Ishikawa (cell line): ENCODE data around the gene PLXNA4.

ENCODE experiments used
- CEBPB ChIP-seq: IDR thresholded peaks from 2 replicates; pipeline ENCODE4 v1.6.1; 2012
- CREB1 ChIP-seq: IDR thresholded peaks from 2 replicates; pipeline ENCODE4 v1.6.1; 2012; ENCODE audit warnings: low read depth
- EGR1 ChIP-seq: IDR thresholded peaks from 2 replicates; pipeline ENCODE4 v1.6.1; 2012
- EP300 ChIP-seq: IDR thresholded peaks from 2 replicates; pipeline ENCODE4 v1.6.1; 2012; ENCODE audit warnings: borderline replicate concordance
- FOXM1 ChIP-seq: IDR thresholded peaks from 2 replicates; pipeline ENCODE4 v1.6.1; 2012; ENCODE audit warnings: low read depth, borderline replicate concordance
- NFIC ChIP-seq: IDR thresholded peaks from 2 replicates; pipeline ENCODE4 v1.6.1; 2012
- RAD21 ChIP-seq: IDR thresholded peaks from 2 replicates; pipeline ENCODE4 v1.6.1; 2012; ENCODE audit warnings: low read depth
- TAF1 ChIP-seq: IDR thresholded peaks from 2 replicates; pipeline ENCODE4 v1.6.1; 2012; ENCODE audit warnings: low read depth, mild to moderate bottlenecking
- TCF12 ChIP-seq: IDR thresholded peaks from 2 replicates; pipeline ENCODE4 v1.6.1; 2012; ENCODE audit warnings: low read depth
- TEAD4 ChIP-seq: IDR thresholded peaks from 2 replicates; pipeline ENCODE4 v1.6.1; 2012
- YY1 ChIP-seq: IDR thresholded peaks from 2 replicates; pipeline ENCODE4 v1.6.1; 2012; ENCODE audit warnings: low read depth
- ZBTB7A ChIP-seq: IDR thresholded peaks from 2 replicates; pipeline ENCODE4 v1.6.1; 2012; ENCODE audit warnings: low read depth
- TF ChIP-seq, protein P1 (sequence below): IDR thresholded peaks from 2 replicates; pipeline ENCODE4 v1.6.1; 2012; ENCODE audit warnings: low read depth, mild to moderate bottlenecking
- TF ChIP-seq, protein P2 (sequence below): IDR thresholded peaks from 2 replicates; pipeline ENCODE4 v1.6.1; 2012
- TF ChIP-seq, protein P3 (sequence below): IDR thresholded peaks from 2 replicates; pipeline ENCODE4 v1.6.1; 2012

PLXNA4 gene

DNA sequence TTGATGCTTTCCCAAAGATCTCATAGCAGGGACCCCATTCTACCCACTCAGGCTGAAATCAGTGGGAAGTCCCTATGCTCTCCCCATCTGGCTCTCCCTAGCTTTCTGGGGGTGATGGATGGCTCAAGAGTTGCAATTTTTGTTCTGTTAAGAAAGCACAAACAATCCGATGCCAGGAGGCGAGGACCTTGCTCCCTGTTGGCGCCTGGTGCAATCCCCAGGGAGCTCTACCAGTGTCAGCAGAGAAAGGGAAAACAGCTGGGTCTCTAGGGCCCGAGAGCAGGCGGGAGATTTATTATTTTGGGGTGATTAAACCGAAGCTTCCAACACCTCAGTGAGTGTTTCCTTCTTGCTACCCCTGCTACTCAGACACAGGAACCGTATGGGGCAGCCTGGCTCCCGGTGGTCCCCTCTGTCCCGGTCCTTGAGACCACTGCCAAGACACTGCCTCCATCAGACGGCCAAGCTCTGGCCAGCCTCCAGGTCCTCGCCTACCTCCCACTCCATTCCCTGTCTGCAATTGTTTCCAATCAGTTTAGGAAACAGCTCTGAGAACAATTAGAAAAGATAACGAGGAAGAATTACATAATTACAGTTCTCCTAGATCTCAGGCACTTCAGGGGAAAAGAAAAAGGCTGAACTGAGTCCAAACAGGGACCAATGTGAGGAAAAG, 147.9 kb downstream of the PLXNA4 start:
- TF ChIP-seq FOXM1 (no peak), YY1 (no peak), TCF12 (no peak), TAF1 (no peak), ZBTB7A (no peak), TEAD4 (no peak), CREB1 (no peak), CEBPB (no peak), EP300 (no peak), NFIC (no peak), EGR1 (no peak), RAD21 (no peak)
- TF ChIP-seq, protein P1, sequence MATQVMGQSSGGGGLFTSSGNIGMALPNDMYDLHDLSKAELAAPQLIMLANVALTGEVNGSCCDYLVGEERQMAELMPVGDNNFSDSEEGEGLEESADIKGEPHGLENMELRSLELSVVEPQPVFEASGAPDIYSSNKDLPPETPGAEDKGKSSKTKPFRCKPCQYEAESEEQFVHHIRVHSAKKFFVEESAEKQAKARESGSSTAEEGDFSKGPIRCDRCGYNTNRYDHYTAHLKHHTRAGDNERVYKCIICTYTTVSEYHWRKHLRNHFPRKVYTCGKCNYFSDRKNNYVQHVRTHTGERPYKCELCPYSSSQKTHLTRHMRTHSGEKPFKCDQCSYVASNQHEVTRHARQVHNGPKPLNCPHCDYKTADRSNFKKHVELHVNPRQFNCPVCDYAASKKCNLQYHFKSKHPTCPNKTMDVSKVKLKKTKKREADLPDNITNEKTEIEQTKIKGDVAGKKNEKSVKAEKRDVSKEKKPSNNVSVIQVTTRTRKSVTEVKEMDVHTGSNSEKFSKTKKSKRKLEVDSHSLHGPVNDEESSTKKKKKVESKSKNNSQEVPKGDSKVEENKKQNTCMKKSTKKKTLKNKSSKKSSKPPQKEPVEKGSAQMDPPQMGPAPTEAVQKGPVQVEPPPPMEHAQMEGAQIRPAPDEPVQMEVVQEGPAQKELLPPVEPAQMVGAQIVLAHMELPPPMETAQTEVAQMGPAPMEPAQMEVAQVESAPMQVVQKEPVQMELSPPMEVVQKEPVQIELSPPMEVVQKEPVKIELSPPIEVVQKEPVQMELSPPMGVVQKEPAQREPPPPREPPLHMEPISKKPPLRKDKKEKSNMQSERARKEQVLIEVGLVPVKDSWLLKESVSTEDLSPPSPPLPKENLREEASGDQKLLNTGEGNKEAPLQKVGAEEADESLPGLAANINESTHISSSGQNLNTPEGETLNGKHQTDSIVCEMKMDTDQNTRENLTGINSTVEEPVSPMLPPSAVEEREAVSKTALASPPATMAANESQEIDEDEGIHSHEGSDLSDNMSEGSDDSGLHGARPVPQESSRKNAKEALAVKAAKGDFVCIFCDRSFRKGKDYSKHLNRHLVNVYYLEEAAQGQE = no peak
- TF ChIP-seq, protein P2, sequence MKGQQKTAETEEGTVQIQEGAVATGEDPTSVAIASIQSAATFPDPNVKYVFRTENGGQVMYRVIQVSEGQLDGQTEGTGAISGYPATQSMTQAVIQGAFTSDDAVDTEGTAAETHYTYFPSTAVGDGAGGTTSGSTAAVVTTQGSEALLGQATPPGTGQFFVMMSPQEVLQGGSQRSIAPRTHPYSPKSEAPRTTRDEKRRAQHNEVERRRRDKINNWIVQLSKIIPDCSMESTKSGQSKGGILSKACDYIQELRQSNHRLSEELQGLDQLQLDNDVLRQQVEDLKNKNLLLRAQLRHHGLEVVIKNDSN = no peak
- TF ChIP-seq, protein P3, sequence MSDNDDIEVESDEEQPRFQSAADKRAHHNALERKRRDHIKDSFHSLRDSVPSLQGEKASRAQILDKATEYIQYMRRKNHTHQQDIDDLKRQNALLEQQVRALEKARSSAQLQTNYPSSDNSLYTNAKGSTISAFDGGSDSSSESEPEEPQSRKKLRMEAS = no peak

DNA sequence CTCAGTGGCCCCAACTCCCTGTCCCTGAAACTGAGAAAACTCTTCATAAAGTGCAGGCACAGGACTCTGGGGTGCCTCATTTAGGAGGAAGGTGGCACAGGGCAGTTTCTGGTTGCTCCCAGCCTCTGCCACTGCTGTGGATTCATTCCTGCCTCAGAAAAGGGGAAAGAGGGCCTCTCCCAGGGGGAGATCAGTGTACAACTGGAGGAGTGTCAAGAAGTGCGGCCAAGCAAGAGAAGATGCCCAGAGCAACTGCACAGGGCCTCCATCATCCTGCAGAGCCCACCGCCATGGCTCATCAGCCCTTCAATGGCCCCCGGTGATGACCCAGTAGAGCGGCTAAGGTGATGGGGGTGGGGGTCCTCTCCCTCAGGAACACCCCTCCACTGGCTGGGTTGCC, 150.3 kb downstream of the PLXNA4 start:
- no peak for TF ChIP-seq YY1
- TF ChIP-seq RAD21 = no peak
- no peak for TF ChIP-seq CREB1
- TF ChIP-seq TCF12 = no peak
- TF ChIP-seq, protein P3 = no peak
- TF ChIP-seq, protein P2 = no peak
- TF ChIP-seq NFIC = no peak

DNA sequence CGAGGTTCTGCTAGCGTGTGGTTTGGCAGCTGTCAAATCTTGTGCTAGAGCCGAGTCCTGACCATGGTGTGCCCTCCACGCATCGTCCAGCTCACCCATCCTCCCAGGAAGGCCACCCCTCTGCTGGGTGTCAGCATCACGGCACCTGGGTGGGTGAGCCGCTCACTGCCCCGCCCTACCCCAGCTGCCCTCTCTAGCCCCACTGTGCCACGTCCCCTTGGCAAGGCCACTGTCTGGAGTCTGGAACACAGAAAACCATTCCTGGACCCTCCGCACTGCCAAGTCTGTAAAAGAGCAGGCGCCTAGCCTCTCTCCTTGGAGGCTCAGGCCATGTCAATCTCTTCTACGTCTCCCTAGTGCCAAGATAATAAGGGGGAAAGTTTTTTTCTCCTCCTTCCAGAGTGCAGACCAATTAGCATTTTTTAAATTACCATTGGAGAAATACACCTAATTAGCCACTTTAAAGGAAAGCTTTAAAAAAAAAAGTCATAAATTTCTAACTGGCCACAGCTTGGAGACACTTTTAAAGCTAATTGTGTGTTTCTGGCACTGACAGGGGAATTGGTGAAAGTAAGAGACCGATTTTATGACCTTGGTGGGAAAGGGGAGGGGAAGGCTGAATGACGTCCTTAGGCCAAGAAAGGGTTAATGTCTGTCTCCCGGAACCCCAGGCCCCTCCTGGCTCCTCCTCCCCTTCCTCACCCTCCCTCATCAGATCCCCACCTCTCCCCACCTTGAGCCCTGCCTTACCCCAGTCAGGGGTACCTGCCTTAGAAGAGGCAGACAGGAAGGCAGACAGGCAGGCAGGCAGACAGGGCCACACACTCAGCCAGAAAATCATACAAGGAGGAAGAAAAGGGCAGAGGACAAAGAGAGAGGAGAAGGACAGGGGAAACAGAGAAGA, 151.2 kb downstream of the PLXNA4 start:
- TF ChIP-seq, protein P1 = no peak
- TF ChIP-seq FOXM1 (no peak), TEAD4 (no peak), EGR1 (no peak), RAD21 (no peak), EP300 (no peak)

DNA sequence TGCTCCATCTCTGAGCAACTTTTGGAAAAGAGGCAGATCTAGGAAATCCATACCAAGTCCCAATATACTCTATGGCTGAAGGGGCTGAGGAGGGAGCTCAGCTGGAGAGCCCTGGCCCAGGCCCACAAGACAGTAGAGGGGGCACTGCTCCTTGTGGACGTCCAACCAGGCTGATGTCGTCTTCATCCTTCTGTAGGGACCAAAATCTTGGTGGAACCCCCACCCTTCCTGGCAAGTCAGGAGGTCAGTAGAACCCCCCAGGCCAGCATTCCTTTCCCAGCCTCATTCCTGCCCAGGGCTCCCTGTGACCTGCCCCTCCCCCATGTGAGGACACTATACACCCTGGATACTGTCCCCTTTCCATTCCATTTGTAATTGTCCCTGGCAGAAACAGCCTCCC, 152.0 kb downstream of the PLXNA4 start:
- TF ChIP-seq EP300 (no peak), CEBPB (no peak)

DNA sequence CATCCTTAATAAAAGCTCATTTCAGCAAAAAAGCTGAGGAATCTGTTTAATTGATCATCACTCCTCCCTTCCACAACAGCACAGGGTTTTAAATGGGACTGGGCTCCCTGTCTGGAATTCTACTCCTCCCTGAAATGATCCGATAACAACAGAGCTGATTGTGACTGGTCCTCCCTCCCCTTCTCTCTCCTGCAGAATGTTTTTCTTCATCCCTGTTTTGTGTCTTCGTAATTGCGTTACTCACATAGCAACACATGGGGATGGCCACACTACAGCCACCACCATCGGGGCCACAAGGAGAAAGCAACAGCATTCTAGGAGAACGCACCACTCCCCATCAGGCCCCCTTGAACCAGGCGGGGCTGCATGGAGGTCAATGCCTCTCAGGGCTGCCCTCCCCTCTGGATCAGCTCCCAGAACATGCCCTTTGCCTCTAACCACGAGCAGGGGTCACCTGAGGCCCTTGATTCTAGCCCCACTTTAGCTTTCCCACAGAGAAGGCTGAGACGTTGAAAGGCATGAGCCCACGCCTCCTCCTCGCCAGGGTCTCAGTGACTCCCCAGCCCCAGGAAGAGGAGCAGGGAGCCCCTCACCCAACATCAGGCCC, 152.6 kb downstream of the PLXNA4 start:
- TF ChIP-seq RAD21 (no peak), FOXM1 (no peak), NFIC (no peak), CREB1 (no peak)
- TF ChIP-seq, protein P2 = no peak
- TF ChIP-seq, protein P1 = no peak
- TF ChIP-seq, protein P3 = no peak
